Measurements from ENCODE around the gene ZNF385B. TPM values are rescaled to one million over a fixed set of nuclear protein-coding genes. Genes with fewer than 3 reads are reported as not detected.

The ZNF385B gene
- total RNA-seq, 1 experiment from 2014 or later, result 2.2 TPM

GRCh38 chr2:179645047-179645446 is 216.4 kb downstream of the ZNF385B start:
- ChIA-PET CTCF (no interaction called here), POLR2A (no interaction called here)
- DNase-seq (ENCODE audit: low spot score), result no peak
- Mint-ChIP-seq H3K36me3 (no peaks in the 10 kb centered on the region), H3K27me3 (ENCODE audit: low read depth) (no peaks in the 10 kb centered on the region), H3K4me3 (no peak overlapping the region), H3K4me1 (peaks cover 2% of the 10 kb centered on the region; the same call in 1 of the 2 replicates), H3K27ac (no peak overlapping the region), H3K9me3 (no peaks in the 10 kb centered on the region)
- no peak for TF ChIP-seq SMAD4 (CRISPR knock-in tag; IDR thresholded peaks at IDR 0.05)
- no peak for TF ChIP-seq RORB (CRISPR knock-in tag; IDR thresholded peaks at IDR 0.05)
- TF ChIP-seq ZNF425 (CRISPR knock-in tag; conservative IDR thresholded peaks at IDR 0.05), result no peak
- TF ChIP-seq ZNF219 (CRISPR knock-in tag; IDR thresholded peaks at IDR 0.05; ENCODE audit: borderline replicate concordance), result no peak
- no peak for TF ChIP-seq NR3C1 (CRISPR knock-in tag; conservative IDR thresholded peaks at IDR 0.05; ENCODE audit: low read depth)
- TF ChIP-seq FOXJ3 (CRISPR knock-in tag; IDR thresholded peaks at IDR 0.05; ENCODE audit: borderline replicate concordance), result no peak
- TF ChIP-seq ZSCAN18 (CRISPR knock-in tag; IDR thresholded peaks at IDR 0.05), result no peak
- TF ChIP-seq ZNF396 (CRISPR knock-in tag; IDR thresholded peaks at IDR 0.05; ENCODE audit: borderline replicate concordance), result no peak
- TF ChIP-seq ZNF232 (CRISPR knock-in tag; IDR thresholded peaks at IDR 0.05), result no peak
- no peak for TF ChIP-seq ZNF416 (CRISPR knock-in tag; IDR thresholded peaks at IDR 0.05)
- no peak for TF ChIP-seq CREB1 (CRISPR knock-in tag; IDR thresholded peaks at IDR 0.05)
- TF ChIP-seq FOXP1 (CRISPR knock-in tag; IDR thresholded peaks at IDR 0.05; ENCODE audit: borderline replicate concordance), result no peak
- no peak for ATAC-seq

GRCh38 chr2:179642462-179642861 is 218.9 kb downstream of the ZNF385B start:
- TF ChIP-seq FOXJ3 (CRISPR knock-in tag; IDR thresholded peaks at IDR 0.05; ENCODE audit: borderline replicate concordance) (no peak), ZNF396 (CRISPR knock-in tag; IDR thresholded peaks at IDR 0.05; ENCODE audit: borderline replicate concordance) (no peak), ATF6 (CRISPR knock-in tag; IDR thresholded peaks at IDR 0.05) (no peak), ATF2 (CRISPR knock-in tag; IDR thresholded peaks at IDR 0.05; ENCODE audit: borderline replicate concordance, low read depth) (no peak), GTF2I (CRISPR knock-in tag; conservative IDR thresholded peaks at IDR 0.05) (no peak), ZSCAN18 (CRISPR knock-in tag; IDR thresholded peaks at IDR 0.05) (no peak), FOXP4 (CRISPR knock-in tag; IDR thresholded peaks at IDR 0.05) (no peak), SMAD3 (CRISPR knock-in tag; IDR thresholded peaks at IDR 0.05; ENCODE audit: borderline replicate concordance) (no peak)
- no peak overlapping the region for H3K4me3 Mint-ChIP-seq

More at GRCh38 chr2:179642462-179642861, 218.9 kb downstream of the ZNF385B start:
- no peaks in the 10 kb centered on the region for H3K36me3 Mint-ChIP-seq
- ATAC-seq (no peak), DNase-seq (ENCODE audit: low spot score) (no peak)
- H3K27ac Mint-ChIP-seq, result no peak overlapping the region
- peaks cover 2% of the 10 kb centered on the region; the same call in 1 of the 2 replicates for H3K4me1 Mint-ChIP-seq
- POLR2A ChIA-PET, result no interaction called here
- H3K9me3 Mint-ChIP-seq, result no peaks in the 10 kb centered on the region
- no peaks in the 10 kb centered on the region for H3K27me3 Mint-ChIP-seq (ENCODE audit: low read depth)
- CTCF ChIA-PET, result no interaction called here
